Measurements from ENCODE around the gene SIPA1. TPM values are rescaled to one million over a fixed set of nuclear protein-coding genes. Genes with fewer than 3 reads are reported as not detected.

Gene SIPA1
- total RNA-seq, 1 experiment from 2014 or later, result 65.4 TPM

DNA sequence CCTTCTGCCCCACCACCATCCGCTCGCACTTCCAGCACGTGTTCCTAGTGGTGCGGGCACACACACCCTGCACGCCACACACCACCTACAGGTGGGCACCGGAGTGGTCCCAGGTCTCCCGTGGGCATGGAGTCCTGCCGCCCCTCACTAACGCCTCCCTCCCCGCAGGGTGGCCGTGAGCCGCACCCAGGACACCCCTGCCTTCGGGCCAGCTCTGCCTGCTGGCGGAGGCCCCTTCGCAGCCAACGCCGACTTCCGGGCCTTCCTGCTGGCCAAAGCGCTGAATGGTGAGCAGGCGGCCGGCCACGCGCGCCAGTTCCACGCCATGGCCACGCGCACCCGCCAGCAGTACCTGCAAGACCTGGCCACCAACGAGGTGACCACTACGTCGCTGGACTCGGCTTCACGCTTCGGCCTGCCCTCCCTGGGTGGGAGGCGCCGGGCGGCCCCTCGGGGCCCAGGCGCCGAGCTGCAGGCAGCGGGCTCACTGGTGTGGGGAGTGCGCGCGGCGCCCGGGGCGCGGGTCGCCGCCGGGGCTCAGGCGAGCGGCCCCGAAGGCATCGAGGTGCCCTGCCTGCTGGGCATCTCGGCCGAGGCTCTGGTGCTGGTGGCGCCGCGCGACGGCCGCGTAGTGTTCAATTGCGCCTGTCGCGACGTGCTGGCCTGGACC lies 8.5 kb downstream of the SIPA1 start:
- peaks cover 25% of the 10 kb centered on the region for H3K4me1 Mint-ChIP-seq
- CTCF ChIA-PET, result interaction anchor here (0.7 to 2.4 kb wide), 12 partner anchors 8 to 213 kb away, joined by 3 to 36 read pairs (median 4); partner anchors contain the start of genes KAT5, KCNK7, MUS81 and SIPA1
- TF ChIP-seq, protein P1, sequence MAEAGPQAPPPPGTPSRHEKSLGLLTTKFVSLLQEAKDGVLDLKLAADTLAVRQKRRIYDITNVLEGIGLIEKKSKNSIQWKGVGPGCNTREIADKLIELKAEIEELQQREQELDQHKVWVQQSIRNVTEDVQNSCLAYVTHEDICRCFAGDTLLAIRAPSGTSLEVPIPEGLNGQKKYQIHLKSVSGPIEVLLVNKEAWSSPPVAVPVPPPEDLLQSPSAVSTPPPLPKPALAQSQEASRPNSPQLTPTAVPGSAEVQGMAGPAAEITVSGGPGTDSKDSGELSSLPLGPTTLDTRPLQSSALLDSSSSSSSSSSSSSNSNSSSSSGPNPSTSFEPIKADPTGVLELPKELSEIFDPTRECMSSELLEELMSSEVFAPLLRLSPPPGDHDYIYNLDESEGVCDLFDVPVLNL (CRISPR knock-in tag; IDR thresholded peaks at IDR 0.05; ENCODE audit: borderline replicate concordance, low read depth), result no peak
- TF ChIP-seq, protein P2, sequence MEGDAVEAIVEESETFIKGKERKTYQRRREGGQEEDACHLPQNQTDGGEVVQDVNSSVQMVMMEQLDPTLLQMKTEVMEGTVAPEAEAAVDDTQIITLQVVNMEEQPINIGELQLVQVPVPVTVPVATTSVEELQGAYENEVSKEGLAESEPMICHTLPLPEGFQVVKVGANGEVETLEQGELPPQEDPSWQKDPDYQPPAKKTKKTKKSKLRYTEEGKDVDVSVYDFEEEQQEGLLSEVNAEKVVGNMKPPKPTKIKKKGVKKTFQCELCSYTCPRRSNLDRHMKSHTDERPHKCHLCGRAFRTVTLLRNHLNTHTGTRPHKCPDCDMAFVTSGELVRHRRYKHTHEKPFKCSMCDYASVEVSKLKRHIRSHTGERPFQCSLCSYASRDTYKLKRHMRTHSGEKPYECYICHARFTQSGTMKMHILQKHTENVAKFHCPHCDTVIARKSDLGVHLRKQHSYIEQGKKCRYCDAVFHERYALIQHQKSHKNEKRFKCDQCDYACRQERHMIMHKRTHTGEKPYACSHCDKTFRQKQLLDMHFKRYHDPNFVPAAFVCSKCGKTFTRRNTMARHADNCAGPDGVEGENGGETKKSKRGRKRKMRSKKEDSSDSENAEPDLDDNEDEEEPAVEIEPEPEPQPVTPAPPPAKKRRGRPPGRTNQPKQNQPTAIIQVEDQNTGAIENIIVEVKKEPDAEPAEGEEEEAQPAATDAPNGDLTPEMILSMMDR (IDR thresholded peaks at IDR 0.05), result no peak
- TF ChIP-seq PRRX2 (CRISPR knock-in tag; IDR thresholded peaks at IDR 0.05) (no peak), ZNF219 (CRISPR knock-in tag; IDR thresholded peaks at IDR 0.05; ENCODE audit: borderline replicate concordance) (no peak), NR3C1 (CRISPR knock-in tag; conservative IDR thresholded peaks at IDR 0.05; ENCODE audit: low read depth) (no peak), NFYB (CRISPR knock-in tag; conservative IDR thresholded peaks at IDR 0.05; ENCODE audit: low read depth) (no peak), CREB1 (CRISPR knock-in tag; IDR thresholded peaks at IDR 0.05) (no peak), ZNF671 (CRISPR knock-in tag; IDR thresholded peaks at IDR 0.05) (no peak), JUN (CRISPR knock-in tag; IDR thresholded peaks at IDR 0.05) (no peak), ZNF263 (CRISPR knock-in tag; IDR thresholded peaks at IDR 0.05; ENCODE audit: low read depth) (no peak), ZNF138 (CRISPR knock-in tag; conservative IDR thresholded peaks at IDR 0.05) (no peak), SMAD4 (CRISPR knock-in tag; IDR thresholded peaks at IDR 0.05) (no peak)
- TF ChIP-seq, protein P3, sequence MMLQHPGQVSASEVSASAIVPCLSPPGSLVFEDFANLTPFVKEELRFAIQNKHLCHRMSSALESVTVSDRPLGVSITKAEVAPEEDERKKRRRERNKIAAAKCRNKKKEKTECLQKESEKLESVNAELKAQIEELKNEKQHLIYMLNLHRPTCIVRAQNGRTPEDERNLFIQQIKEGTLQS (CRISPR knock-in tag; conservative IDR thresholded peaks at IDR 0.05), result no peak
- TF ChIP-seq, protein P4, sequence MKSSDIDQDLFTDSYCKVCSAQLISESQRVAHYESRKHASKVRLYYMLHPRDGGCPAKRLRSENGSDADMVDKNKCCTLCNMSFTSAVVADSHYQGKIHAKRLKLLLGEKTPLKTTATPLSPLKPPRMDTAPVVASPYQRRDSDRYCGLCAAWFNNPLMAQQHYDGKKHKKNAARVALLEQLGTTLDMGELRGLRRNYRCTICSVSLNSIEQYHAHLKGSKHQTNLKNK (CRISPR knock-in tag; IDR thresholded peaks at IDR 0.05), result no peak
- TF ChIP-seq, protein P5, sequence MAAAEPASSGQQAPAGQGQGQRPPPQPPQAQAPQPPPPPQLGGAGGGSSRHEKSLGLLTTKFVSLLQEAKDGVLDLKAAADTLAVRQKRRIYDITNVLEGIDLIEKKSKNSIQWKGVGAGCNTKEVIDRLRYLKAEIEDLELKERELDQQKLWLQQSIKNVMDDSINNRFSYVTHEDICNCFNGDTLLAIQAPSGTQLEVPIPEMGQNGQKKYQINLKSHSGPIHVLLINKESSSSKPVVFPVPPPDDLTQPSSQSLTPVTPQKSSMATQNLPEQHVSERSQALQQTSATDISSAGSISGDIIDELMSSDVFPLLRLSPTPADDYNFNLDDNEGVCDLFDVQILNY (CRISPR knock-in tag; IDR thresholded peaks at IDR 0.05), result no peak
- TF ChIP-seq, protein P6, sequence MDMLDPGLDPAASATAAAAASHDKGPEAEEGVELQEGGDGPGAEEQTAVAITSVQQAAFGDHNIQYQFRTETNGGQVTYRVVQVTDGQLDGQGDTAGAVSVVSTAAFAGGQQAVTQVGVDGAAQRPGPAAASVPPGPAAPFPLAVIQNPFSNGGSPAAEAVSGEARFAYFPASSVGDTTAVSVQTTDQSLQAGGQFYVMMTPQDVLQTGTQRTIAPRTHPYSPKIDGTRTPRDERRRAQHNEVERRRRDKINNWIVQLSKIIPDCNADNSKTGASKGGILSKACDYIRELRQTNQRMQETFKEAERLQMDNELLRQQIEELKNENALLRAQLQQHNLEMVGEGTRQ (CRISPR knock-in tag; IDR thresholded peaks at IDR 0.05), result no peak
- H3K4me3 Mint-ChIP-seq, result peak overlapping the region; percentile 64
- DNase-seq (ENCODE audit: low spot score) (no peak), ATAC-seq (no peak)
- no peak overlapping the region for H3K27ac Mint-ChIP-seq
- no peaks in the 10 kb centered on the region for H3K9me3 Mint-ChIP-seq
- peaks cover 3% of the 10 kb centered on the region; the same call in 1 of the 2 replicates for H3K27me3 Mint-ChIP-seq (ENCODE audit: low read depth)
- POLR2A ChIA-PET, result interaction anchor here (1.8 kb wide), 1 partner anchor 9 kb away, joined by 13 read pairs; the partner anchor contains the start of gene SIPA1
- H3K36me3 Mint-ChIP-seq, result peaks cover 4% of the 10 kb centered on the region; the same call in 1 of the 2 replicates

DNA sequence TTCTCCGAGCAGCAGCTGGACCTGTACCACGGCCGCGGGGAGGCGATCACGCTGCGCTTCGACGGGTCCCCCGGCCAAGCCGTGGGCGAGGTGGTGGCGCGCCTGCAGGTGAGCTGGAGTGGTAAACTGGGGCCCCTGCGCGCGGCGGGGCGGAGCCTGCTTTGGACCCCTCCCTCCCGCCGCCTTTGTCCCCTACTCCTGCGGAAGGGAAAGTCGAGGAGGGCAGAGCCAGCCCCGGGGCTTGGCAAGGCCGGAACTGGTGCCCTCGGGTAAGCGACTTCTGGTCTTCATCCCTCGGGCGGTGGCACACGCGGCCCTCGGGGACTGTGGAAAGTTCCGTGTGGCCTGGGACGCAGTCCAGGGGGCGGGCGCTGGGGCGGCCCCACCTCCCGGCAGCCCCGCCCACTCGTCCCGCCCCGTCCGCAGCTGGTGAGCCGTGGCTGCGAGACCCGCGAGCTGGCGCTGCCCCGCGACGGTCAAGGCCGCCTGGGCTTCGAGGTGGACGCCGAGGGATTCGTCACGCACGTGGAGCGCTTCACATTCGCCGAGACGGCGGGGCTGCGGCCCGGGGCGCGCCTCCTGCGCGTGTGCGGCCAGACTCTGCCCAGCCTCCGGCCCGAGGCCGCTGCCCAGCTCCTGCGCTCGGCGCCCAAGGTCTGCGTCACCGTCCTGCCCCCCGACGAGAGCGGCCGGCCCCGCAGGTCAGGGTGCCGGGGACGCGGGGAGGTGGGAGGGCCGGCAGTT lies 9.2 kb downstream of the SIPA1 start:
- peak overlapping the region; percentile 92 for H3K4me3 Mint-ChIP-seq
- CTCF ChIA-PET, result interaction anchor here (0.6 to 2.4 kb wide), 17 partner anchors 9 to 241 kb away, joined by 3 to 36 read pairs (median 4); partner anchors contain the start of genes FIBP, KAT5, KCNK7 and MUS81
- DNase-seq (ENCODE audit: low spot score) (peak; percentile 77), ATAC-seq (peak; percentile 49)
- no peaks in the 10 kb centered on the region for H3K9me3 Mint-ChIP-seq
- no peak overlapping the region for H3K27ac Mint-ChIP-seq
- peaks cover 4% of the 10 kb centered on the region; the same call in 1 of the 2 replicates for H3K36me3 Mint-ChIP-seq
- H3K27me3 Mint-ChIP-seq (ENCODE audit: low read depth), result peaks cover 3% of the 10 kb centered on the region; the same call in 1 of the 2 replicates
- H3K4me1 Mint-ChIP-seq, result peaks cover 26% of the 10 kb centered on the region
- POLR2A ChIA-PET, result interaction anchor here (0.6 to 1.8 kb wide), 2 partner anchors 9 to 23 kb away, joined by 3 to 13 read pairs; partner anchors contain the start of gene SIPA1
- TF ChIP-seq SP1 (CRISPR knock-in tag; conservative IDR thresholded peaks at IDR 0.05), result peak; percentile 89
- TF ChIP-seq, protein P7, sequence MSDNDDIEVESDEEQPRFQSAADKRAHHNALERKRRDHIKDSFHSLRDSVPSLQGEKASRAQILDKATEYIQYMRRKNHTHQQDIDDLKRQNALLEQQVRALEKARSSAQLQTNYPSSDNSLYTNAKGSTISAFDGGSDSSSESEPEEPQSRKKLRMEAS (CRISPR knock-in tag; IDR thresholded peaks at IDR 0.05), result peak; percentile 58; the same call in 1 of the 2 replicates
- TF ChIP-seq FOXK1 (CRISPR knock-in tag; IDR thresholded peaks at IDR 0.05), result peak; percentile 56
- TF ChIP-seq, protein P8, sequence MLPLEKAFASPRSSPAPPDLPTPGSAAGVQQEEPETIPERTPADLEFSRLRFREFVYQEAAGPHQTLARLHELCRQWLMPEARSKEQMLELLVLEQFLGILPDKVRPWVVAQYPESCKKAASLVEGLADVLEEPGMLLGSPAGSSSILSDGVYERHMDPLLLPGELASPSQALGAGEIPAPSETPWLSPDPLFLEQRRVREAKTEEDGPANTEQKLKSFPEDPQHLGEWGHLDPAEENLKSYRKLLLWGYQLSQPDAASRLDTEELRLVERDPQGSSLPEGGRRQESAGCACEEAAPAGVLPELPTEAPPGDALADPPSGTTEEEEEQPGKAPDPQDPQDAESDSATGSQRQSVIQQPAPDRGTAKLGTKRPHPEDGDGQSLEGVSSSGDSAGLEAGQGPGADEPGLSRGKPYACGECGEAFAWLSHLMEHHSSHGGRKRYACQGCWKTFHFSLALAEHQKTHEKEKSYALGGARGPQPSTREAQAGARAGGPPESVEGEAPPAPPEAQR (CRISPR knock-in tag; IDR thresholded peaks at IDR 0.05), result no peak
- no peak for TF ChIP-seq ZNF396 (CRISPR knock-in tag; IDR thresholded peaks at IDR 0.05; ENCODE audit: borderline replicate concordance)
- no peak for TF ChIP-seq GRHL2 (CRISPR knock-in tag; IDR thresholded peaks at IDR 0.05; ENCODE audit: insufficient replicate concordance, severe bottlenecking)
- TF ChIP-seq NR1H2 (CRISPR knock-in tag; IDR thresholded peaks at IDR 0.05), result no peak
- no peak for TF ChIP-seq ZNF423 (CRISPR knock-in tag; IDR thresholded peaks at IDR 0.05)
- TF ChIP-seq ZNF232 (CRISPR knock-in tag; IDR thresholded peaks at IDR 0.05), result peak; percentile 79; the same call in 1 of the 2 replicates
- TF ChIP-seq FOXP1 (CRISPR knock-in tag; IDR thresholded peaks at IDR 0.05; ENCODE audit: borderline replicate concordance), result peak; percentile 66; the same call in 1 of the 2 replicates
- 0 out of 2 replicates have a peak, but pooled peaks have one; percentile 11 for TF ChIP-seq ZNF263 (CRISPR knock-in tag; IDR thresholded peaks at IDR 0.05; ENCODE audit: low read depth)

Data from WTC11 (cell line).